ENCODE measurements around the gene SRPK3. TPM values are rescaled to one million over a fixed set of nuclear protein-coding genes. Genes with fewer than 3 reads are reported as not detected.

The SRPK3 gene
- polyA plus RNA-seq, 2 of the 4 experiments (the other 2 are of a cell fraction) = 0.03 TPM; not detected in 1

- 87% methylated on average over 3 of the region's 7 CpGs for WGBS (ENCODE audit: missing lambda C conversion rate)
- H3K27ac ChIP-seq = peak overlapping the region in 1 of 2 experiments; percentile 82; a peak in 4 of 6 replicates
These were observed 16.1 kb upstream of the SRPK3 start for GRCh38 chrX:153764786-153765137.

GRCh38 chrX:153765138-153766079 lies 15.4 kb upstream of the SRPK3 start:
- ChIA-PET POLR2A (interaction anchor here (0.9 to 1.2 kb wide), 3 partner anchors 18 to 163 kb away, joined by 3 to 4 read pairs (median 3); no protein-coding TSS in a partner anchor), CTCF (interaction anchor here (1.1 to 4.3 kb wide), 12 partner anchors 7 to 198 kb away, joined by 3 to 41 read pairs (median 8); partner anchors contain the start of gene RENBP)
- Histone ChIP-seq H3K4me2 (peak overlapping the region; percentile 54), H3K4me1 (peaks cover 16% of the 10 kb centered on the region; the same call in 2 of the 3 replicates), H3K9me3 (no peaks in the 10 kb centered on the region), H3K4me3 (no peak overlapping the region), H3K27ac (peak overlapping the region in 1 of 2 experiments; percentile 82; a peak in 4 of 6 replicates)
- 82% methylated on average over 14 of the region's 27 CpGs for WGBS (ENCODE audit: missing lambda C conversion rate)
- ATAC-seq = peak in 1 of 2 experiments; percentile 12; a peak in 3 of 6 replicates
- TF ChIP-seq MAZ (IDR thresholded peaks at IDR 0.05; ENCODE audit: borderline replicate concordance, low read depth, low read length) (no peak), NFE2L2 (conservative IDR thresholded peaks at IDR 0.05; ENCODE audit: low read length) (no peak), RCOR1 (IDR thresholded peaks at IDR 0.05; ENCODE audit: low read depth, low read length) (no peak), HDAC2 (IDR thresholded peaks at IDR 0.05) (no peak), FOXS1 (CRISPR knock-in tag; IDR thresholded peaks at IDR 0.05) (no peak)
- no peak for DNase-seq (ENCODE audit: low read depth in 1 of 2, low spot score in 1 of 2)
- no peak for FAIRE-seq

More at GRCh38 chrX:153764786-153765137, 16.1 kb upstream of the SRPK3 start:
- ChIA-PET CTCF (interaction anchor here (1.1 to 4.9 kb wide), 16 partner anchors 8 to 804 kb away, joined by 3 to 46 read pairs (median 8); partner anchors contain the start of genes RENBP and SRPK3), POLR2A (no interaction called here)
- H3K9me3 ChIP-seq = no peaks in the 10 kb centered on the region
- DNase-seq (ENCODE audit: low read depth in 1 of 2, low spot score in 1 of 2) = no peak
- no peak for ATAC-seq
- no peak overlapping the region for H3K4me3 ChIP-seq
- TF ChIP-seq MYC (IDR thresholded peaks at IDR 0.05; ENCODE audit: borderline replicate concordance, low read length) = no peak
- no peak for TF ChIP-seq ZNF302 (CRISPR knock-in tag; IDR thresholded peaks at IDR 0.05)
- no peak for TF ChIP-seq FOSB (CRISPR knock-in tag; IDR thresholded peaks at IDR 0.05)
- TF ChIP-seq, protein P1, sequence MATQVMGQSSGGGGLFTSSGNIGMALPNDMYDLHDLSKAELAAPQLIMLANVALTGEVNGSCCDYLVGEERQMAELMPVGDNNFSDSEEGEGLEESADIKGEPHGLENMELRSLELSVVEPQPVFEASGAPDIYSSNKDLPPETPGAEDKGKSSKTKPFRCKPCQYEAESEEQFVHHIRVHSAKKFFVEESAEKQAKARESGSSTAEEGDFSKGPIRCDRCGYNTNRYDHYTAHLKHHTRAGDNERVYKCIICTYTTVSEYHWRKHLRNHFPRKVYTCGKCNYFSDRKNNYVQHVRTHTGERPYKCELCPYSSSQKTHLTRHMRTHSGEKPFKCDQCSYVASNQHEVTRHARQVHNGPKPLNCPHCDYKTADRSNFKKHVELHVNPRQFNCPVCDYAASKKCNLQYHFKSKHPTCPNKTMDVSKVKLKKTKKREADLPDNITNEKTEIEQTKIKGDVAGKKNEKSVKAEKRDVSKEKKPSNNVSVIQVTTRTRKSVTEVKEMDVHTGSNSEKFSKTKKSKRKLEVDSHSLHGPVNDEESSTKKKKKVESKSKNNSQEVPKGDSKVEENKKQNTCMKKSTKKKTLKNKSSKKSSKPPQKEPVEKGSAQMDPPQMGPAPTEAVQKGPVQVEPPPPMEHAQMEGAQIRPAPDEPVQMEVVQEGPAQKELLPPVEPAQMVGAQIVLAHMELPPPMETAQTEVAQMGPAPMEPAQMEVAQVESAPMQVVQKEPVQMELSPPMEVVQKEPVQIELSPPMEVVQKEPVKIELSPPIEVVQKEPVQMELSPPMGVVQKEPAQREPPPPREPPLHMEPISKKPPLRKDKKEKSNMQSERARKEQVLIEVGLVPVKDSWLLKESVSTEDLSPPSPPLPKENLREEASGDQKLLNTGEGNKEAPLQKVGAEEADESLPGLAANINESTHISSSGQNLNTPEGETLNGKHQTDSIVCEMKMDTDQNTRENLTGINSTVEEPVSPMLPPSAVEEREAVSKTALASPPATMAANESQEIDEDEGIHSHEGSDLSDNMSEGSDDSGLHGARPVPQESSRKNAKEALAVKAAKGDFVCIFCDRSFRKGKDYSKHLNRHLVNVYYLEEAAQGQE (IDR thresholded peaks at IDR 0.05) = no peak
- no peak for TF ChIP-seq CTCF (IDR thresholded peaks at IDR 0.05)
- TF ChIP-seq MAFK (IDR thresholded peaks at IDR 0.05; ENCODE audit: partially characterized antibody) = no peak
- no peak for TF ChIP-seq ESRRA (IDR thresholded peaks at IDR 0.05; ENCODE audit: borderline replicate concordance, low read length)
- TF ChIP-seq FOSL2 (IDR thresholded peaks at IDR 0.05) = no peak
- no peak for TF ChIP-seq FOSL2 (CRISPR knock-in tag; IDR thresholded peaks at IDR 0.05)
- no peak for FAIRE-seq
- H3K4me2 ChIP-seq = peak overlapping the region; percentile 71; the same call in 2 of the 3 replicates
- H3K4me1 ChIP-seq = peaks cover 16% of the 10 kb centered on the region; the same call in 2 of the 3 replicates
